Measurements from ENCODE around the gene SEMA3B. TPM values are rescaled to one million over a fixed set of nuclear protein-coding genes. Genes with fewer than 3 reads are reported as not detected.
A peak's percentile ranks its signal among the peaks of the same experiment; 100 is the strongest.

The SEMA3B gene
- total and polyA plus RNA-seq, 2 donors (not counting 3 experiments of a cell fraction or from before 2014, with no cell fraction given): 1.2 to 1.5 TPM

DNA sequence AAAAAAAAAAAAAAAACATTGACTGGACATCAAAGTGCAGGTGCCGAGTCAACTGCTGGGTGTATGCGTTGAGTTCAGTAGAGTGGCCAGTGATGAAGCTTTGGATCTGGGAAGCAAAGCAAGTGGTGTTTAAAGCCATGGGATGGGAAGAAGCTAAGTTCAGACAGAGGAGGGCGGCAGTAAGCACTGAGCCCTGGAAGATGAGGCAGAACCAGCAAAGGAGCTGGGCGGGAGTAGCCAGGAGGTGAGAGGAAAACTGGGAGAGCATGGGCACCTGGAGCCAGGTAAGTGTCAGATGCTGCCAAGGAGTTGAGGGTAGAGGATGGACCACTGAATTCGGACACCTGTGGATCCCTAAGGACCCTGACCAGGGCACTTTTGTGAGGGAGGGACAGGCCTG, 44.3 kb upstream of the SEMA3B start:
- no peak overlapping the region for H3K27ac ChIP-seq (ENCODE audit: insufficient read depth, low read depth, low read length)
- H3K9me1 ChIP-seq (replicated peaks; ENCODE audit: control insufficient read depth, extremely low read depth, insufficient read depth, low read length): no peaks in the 10 kb centered on the region
- no peaks in the 10 kb centered on the region for H3K27me3 ChIP-seq (ENCODE audit: control insufficient read depth in 2 of 2, insufficient read depth in 2 of 2, low read length in 2 of 2)
- ChIA-PET POLR2A (interaction anchor here (1.9 kb wide), 1 partner anchor 30 kb away, joined by 7 read pairs; no protein-coding TSS in a partner anchor), CTCF (interaction anchor here (0.9 to 10.5 kb wide), 8 partner anchors 15 to 103 kb away, joined by 3 to 314 read pairs (median 32); partner anchors contain the start of genes GNAT1 and SLC38A3)
- H3K4me3 ChIP-seq (replicated peaks in 1 of 3; ENCODE audit: insufficient read depth in 1 of 3, low read depth in 1 of 3, low read length in 3 of 3): no peak overlapping the region
- peaks cover 13% of the 10 kb centered on the region for H3K4me1 ChIP-seq (ENCODE audit: control insufficient read depth, extremely low read depth, insufficient read depth, low read length)
- H3K9ac ChIP-seq (replicated peaks; ENCODE audit: extremely low read depth, insufficient read depth, low read length): no peak overlapping the region
- peaks cover 2% of the 10 kb centered on the region for H3K79me2 ChIP-seq (ENCODE audit: control insufficient read depth, insufficient read depth, low read length)
- TF ChIP-seq FOS (IDR thresholded peaks at IDR 0.05; ENCODE audit: borderline replicate concordance, insufficient read depth, low read length): no peak
- TF ChIP-seq, protein P1, sequence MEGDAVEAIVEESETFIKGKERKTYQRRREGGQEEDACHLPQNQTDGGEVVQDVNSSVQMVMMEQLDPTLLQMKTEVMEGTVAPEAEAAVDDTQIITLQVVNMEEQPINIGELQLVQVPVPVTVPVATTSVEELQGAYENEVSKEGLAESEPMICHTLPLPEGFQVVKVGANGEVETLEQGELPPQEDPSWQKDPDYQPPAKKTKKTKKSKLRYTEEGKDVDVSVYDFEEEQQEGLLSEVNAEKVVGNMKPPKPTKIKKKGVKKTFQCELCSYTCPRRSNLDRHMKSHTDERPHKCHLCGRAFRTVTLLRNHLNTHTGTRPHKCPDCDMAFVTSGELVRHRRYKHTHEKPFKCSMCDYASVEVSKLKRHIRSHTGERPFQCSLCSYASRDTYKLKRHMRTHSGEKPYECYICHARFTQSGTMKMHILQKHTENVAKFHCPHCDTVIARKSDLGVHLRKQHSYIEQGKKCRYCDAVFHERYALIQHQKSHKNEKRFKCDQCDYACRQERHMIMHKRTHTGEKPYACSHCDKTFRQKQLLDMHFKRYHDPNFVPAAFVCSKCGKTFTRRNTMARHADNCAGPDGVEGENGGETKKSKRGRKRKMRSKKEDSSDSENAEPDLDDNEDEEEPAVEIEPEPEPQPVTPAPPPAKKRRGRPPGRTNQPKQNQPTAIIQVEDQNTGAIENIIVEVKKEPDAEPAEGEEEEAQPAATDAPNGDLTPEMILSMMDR (IDR thresholded peaks at IDR 0.05; ENCODE audit: extremely low read depth in 1 of 2, insufficient read depth in 1 of 2, low read depth in 1 of 2, low read length in 2 of 2): no peak
- intact Hi-C loops (cut with micrococcal nuclease) (no loop called here), dilution Hi-C loops (cut with MboI; ENCODE audit: extremely low pct_ligation_motif_present, low sequenced_read_pairs) (no loop called here)
- FAIRE-seq (no peak), DNase-seq (ENCODE audit: low read depth, low spot score) (no peak)
- H3K9me3 ChIP-seq (replicated peaks; ENCODE audit: control insufficient read depth, insufficient read depth, low read length): no peaks in the 10 kb centered on the region
- no peaks in the 10 kb centered on the region for H3K36me3 ChIP-seq (ENCODE audit: control insufficient read depth in 2 of 2, extremely low read depth in 1 of 2, insufficient read depth in 2 of 2, low read length in 2 of 2)
- H2AFZ ChIP-seq (ENCODE audit: low read depth, low read length): no peak overlapping the region
- no peak overlapping the region for H3K4me2 ChIP-seq (ENCODE audit: insufficient read depth, low read length)
- H4K20me1 ChIP-seq (replicated peaks; ENCODE audit: control insufficient read depth, extremely low read depth, insufficient read depth, low read length): no peaks in the 10 kb centered on the region
- no TSS peak for BruUV-seq (replicated peaks)

DNA sequence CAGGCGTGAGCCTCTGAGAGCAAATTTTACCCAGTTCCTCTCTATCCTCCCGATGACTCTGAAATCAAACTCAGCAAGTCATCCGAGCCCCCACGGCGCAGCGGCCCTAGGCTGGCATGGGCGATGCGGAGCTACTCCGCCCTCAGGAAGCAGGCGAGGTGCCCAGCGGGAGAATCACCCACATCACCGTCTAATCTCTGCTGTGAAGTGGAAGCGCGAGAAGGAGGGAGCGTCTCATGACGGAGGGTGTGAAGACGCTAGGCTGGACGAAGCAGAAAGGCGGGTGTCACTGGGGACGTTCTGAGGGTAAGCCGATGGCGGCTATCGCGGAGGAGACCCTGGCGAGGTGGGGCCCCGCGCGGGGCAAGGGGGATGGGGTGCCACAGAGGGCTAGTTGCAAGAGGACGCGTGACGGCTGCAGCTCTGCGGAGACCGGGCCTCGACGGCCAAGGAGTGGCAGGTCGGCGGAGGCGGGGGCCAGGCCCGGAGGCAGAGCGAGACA, 42.0 kb upstream of the SEMA3B start:
- FAIRE-seq: peak; percentile 40
- dilution Hi-C loops (cut with MboI; ENCODE audit: extremely low pct_ligation_motif_present, low sequenced_read_pairs): no loop called here
- BruUV-seq (replicated peaks): no TSS peak

More for the DNA sequence above, 42.0 kb upstream of the SEMA3B start:
- no peak for TF ChIP-seq POLR2AphosphoS5 (IDR thresholded peaks at IDR 0.05; ENCODE audit: insufficient read depth, low read depth, low read length)
- TF ChIP-seq JUN (IDR thresholded peaks at IDR 0.05; ENCODE audit: borderline replicate concordance, insufficient read depth, insufficient read length, low read depth): no peak
- no peak for TF ChIP-seq MYC (IDR thresholded peaks at IDR 0.05; ENCODE audit: low read depth, low read length)
- TF ChIP-seq POLR2A (IDR thresholded peaks at IDR 0.05; ENCODE audit: low read depth, low read length): no peak
- TF ChIP-seq EZH2 (IDR thresholded peaks at IDR 0.05; ENCODE audit: borderline replicate concordance, low read depth, low read length, severe bottlenecking): no peak
- TF ChIP-seq, protein P2, sequence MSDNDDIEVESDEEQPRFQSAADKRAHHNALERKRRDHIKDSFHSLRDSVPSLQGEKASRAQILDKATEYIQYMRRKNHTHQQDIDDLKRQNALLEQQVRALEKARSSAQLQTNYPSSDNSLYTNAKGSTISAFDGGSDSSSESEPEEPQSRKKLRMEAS (IDR thresholded peaks at IDR 0.05; ENCODE audit: insufficient read depth, insufficient read length): no peak
- TF ChIP-seq FOS (IDR thresholded peaks at IDR 0.05; ENCODE audit: borderline replicate concordance, insufficient read depth, low read length): no peak
- TF ChIP-seq, protein P1 (IDR thresholded peaks at IDR 0.05; ENCODE audit: extremely low read depth in 1 of 2, insufficient read depth in 1 of 2, low read depth in 1 of 2, low read length in 2 of 2): no peak
- no peak for TF ChIP-seq GATA2 (IDR thresholded peaks at IDR 0.05; ENCODE audit: insufficient read depth, insufficient read length, low read depth, low read length)
- DNase-seq (ENCODE audit: low read depth, low spot score): no peak
- H3K4me2 ChIP-seq (ENCODE audit: insufficient read depth, low read length): peak overlapping the region; percentile 35
- H3K9me1 ChIP-seq (replicated peaks; ENCODE audit: control insufficient read depth, extremely low read depth, insufficient read depth, low read length): no peaks in the 10 kb centered on the region
- H3K4me3 ChIP-seq (replicated peaks in 1 of 3; ENCODE audit: insufficient read depth in 1 of 3, low read depth in 1 of 3, low read length in 3 of 3): peak overlapping the region; percentile 1 to 50 (median 33)
- peak overlapping the region; percentile 53 for H2AFZ ChIP-seq (ENCODE audit: low read depth, low read length)
- CTCF ChIA-PET: interaction anchor here (0.6 to 10.5 kb wide), 25 partner anchors 9 to 385 kb away, joined by 3 to 314 read pairs (median 6); partner anchors contain the start of genes GNAI2, GNAT1, LSMEM2 and SLC38A3
- H4K20me1 ChIP-seq (replicated peaks; ENCODE audit: control insufficient read depth, extremely low read depth, insufficient read depth, low read length): no peaks in the 10 kb centered on the region
- peaks cover 2% of the 10 kb centered on the region for H3K79me2 ChIP-seq (ENCODE audit: control insufficient read depth, insufficient read depth, low read length)
- no peaks in the 10 kb centered on the region for H3K27me3 ChIP-seq (ENCODE audit: control insufficient read depth in 2 of 2, insufficient read depth in 2 of 2, low read length in 2 of 2)
- H3K27ac ChIP-seq (ENCODE audit: insufficient read depth, low read depth, low read length): no peak overlapping the region
- no peaks in the 10 kb centered on the region for H3K36me3 ChIP-seq (ENCODE audit: control insufficient read depth in 2 of 2, extremely low read depth in 1 of 2, insufficient read depth in 2 of 2, low read length in 2 of 2)
- no peaks in the 10 kb centered on the region for H3K9me3 ChIP-seq (replicated peaks; ENCODE audit: control insufficient read depth, insufficient read depth, low read length)
- H3K4me1 ChIP-seq (ENCODE audit: control insufficient read depth, extremely low read depth, insufficient read depth, low read length): peaks cover 13% of the 10 kb centered on the region
- intact Hi-C loops (cut with micrococcal nuclease): loop anchor here (1.0 to 2.0 kb wide), 7 partner anchors 8 to 106 kb away; no protein-coding TSS in a partner anchor
- no peak overlapping the region for H3K9ac ChIP-seq (replicated peaks; ENCODE audit: extremely low read depth, insufficient read depth, low read length)
- POLR2A ChIA-PET: interaction anchor here (0.7 kb wide), 1 partner anchor 27 kb away, joined by 4 read pairs; no protein-coding TSS in a partner anchor
